ENCODE measurements around the gene ETS2. TPM values are rescaled to one million over a fixed set of nuclear protein-coding genes. Genes with fewer than 3 reads are reported as not detected.
A peak's percentile ranks its signal among the peaks of the same experiment; 100 is the strongest.

The ETS2 gene
- total and polyA plus RNA-seq, 2 of the 4 experiments (the other 2 are of a cell fraction): 21.3 to 21.7 TPM

DNA sequence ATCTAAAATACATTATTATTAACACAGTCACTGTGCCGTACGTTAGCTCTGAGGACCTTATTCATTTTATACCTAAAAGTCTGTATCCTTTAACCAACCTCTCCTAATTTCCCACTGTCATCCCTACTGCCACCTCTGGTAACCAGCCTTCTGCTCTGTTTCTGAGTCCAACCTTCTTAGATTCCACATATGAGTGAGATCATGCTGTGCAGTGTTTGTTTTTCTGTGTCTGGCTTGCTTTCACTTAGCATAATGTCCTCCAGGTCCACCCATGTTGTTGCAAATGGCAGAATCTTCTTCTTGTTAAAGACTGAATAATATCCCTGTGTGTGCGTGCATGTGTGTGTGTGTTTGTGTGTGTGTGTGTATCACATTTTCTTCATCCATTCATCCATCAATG, 64.2 kb downstream of the ETS2 start:
- Histone ChIP-seq H3K27ac (ENCODE audit: insufficient read depth, low read length) (no peak overlapping the region), H4K91ac (ENCODE audit: insufficient read depth, low read depth, low read length) (no peak overlapping the region), H2BK5ac (ENCODE audit: low read depth, low read length, poor library complexity, severe bottlenecking) (peak overlapping the region; percentile 62), H4K5ac (ENCODE audit: low read depth, low read length) (no peak overlapping the region), H2BK15ac (ENCODE audit: low read depth, low read length) (no peak overlapping the region), H3K27me3 (ENCODE audit: control insufficient read depth, insufficient read depth, low read length) (no peaks in the 10 kb centered on the region), H3K56ac (ENCODE audit: extremely low read depth, insufficient read depth, low read length) (no peak overlapping the region), H3K4ac (ENCODE audit: low read depth, low read length) (no peak overlapping the region), H3K4me1 (ENCODE audit: control insufficient read depth, insufficient read depth, low read length) (no peaks in the 10 kb centered on the region), H4K20me1 (ENCODE audit: insufficient read depth, low read length) (no peaks in the 10 kb centered on the region), H2AFZ (replicated peaks; ENCODE audit: low read length, poor library complexity) (no peak overlapping the region), H2BK120ac (ENCODE audit: low read depth, low read length) (no peak overlapping the region), H2AK5ac (ENCODE audit: low read depth, low read length) (peak overlapping the region; percentile 75; the same call in 1 of the 2 replicates), H2AK9ac (replicated peaks; ENCODE audit: low read depth, low read length, poor library complexity) (no peak overlapping the region), H3K9ac (ENCODE audit: low read depth, low read length) (no peak overlapping the region), H3K4me3 (ENCODE audit: insufficient read depth, low read depth, low read length) (no peak overlapping the region), H3K23ac (ENCODE audit: low read depth, low read length) (no peak overlapping the region), H3K4me2 (ENCODE audit: low read depth, low read length) (peak overlapping the region; percentile 23; the same call in 1 of the 2 replicates), H3K9me1 (ENCODE audit: insufficient read depth, low read length) (no peaks in the 10 kb centered on the region), H4K8ac (ENCODE audit: low read depth in 2 of 2, low read length in 2 of 2) (no peak overlapping the region), H3K36me3 (ENCODE audit: control insufficient read depth, insufficient read depth, low read length) (no peaks in the 10 kb centered on the region), H3K9me3 (ENCODE audit: control insufficient read depth, insufficient read depth, low read length) (no peaks in the 10 kb centered on the region), H2BK20ac (ENCODE audit: low read depth, low read length) (no peak overlapping the region), H3K79me1 (ENCODE audit: low read depth in 1 of 2, low read length in 2 of 2) (no peaks in the 10 kb centered on the region), H3K14ac (replicated peaks; ENCODE audit: low read depth, low read length) (no peak overlapping the region), H3K18ac (ENCODE audit: low read depth, low read length) (no peak overlapping the region)
- in situ Hi-C loops (cut with MboI; ENCODE audit: low sequenced_read_pairs) (no loop called here), intact Hi-C loops (cut with micrococcal nuclease) (no loop called here), dilution Hi-C loops (cut with HindIII; ENCODE audit: low sequenced_read_pairs, unreplicated experiment) (no loop called here)
- ATAC-seq (ENCODE audit: low read depth) (peak; percentile 99), DNase-seq (peak; percentile 71)
- no TSS peak for BruUV-seq (replicated peaks)
- ChIA-PET CTCF (no interaction called here), POLR2A (ENCODE audit: unreplicated experiment) (no interaction called here)
- TF ChIP-seq RAD21 (IDR thresholded peaks at IDR 0.05; ENCODE audit: low read length) (peak; percentile 17; the same call in 1 of the 2 replicates), POLR2A (IDR thresholded peaks at IDR 0.05; ENCODE audit: low read depth, low read length) (no peak)
- TF ChIP-seq, protein P1, sequence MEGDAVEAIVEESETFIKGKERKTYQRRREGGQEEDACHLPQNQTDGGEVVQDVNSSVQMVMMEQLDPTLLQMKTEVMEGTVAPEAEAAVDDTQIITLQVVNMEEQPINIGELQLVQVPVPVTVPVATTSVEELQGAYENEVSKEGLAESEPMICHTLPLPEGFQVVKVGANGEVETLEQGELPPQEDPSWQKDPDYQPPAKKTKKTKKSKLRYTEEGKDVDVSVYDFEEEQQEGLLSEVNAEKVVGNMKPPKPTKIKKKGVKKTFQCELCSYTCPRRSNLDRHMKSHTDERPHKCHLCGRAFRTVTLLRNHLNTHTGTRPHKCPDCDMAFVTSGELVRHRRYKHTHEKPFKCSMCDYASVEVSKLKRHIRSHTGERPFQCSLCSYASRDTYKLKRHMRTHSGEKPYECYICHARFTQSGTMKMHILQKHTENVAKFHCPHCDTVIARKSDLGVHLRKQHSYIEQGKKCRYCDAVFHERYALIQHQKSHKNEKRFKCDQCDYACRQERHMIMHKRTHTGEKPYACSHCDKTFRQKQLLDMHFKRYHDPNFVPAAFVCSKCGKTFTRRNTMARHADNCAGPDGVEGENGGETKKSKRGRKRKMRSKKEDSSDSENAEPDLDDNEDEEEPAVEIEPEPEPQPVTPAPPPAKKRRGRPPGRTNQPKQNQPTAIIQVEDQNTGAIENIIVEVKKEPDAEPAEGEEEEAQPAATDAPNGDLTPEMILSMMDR (conservative IDR thresholded peaks at IDR 0.05; ENCODE audit: low read depth, low read length): peak; percentile 46
- 83% methylated on average over 2 of the region's 3 CpGs; no CpG with 5 or more reads in 1 of the 2 experiments for WGBS, 2 experiments (ENCODE audit: extremely low coverage in 2 of 2, insufficient read length in 1 of 2)

Data from IMR-90 (cell line).